ENCODE measurements around the gene UBC.
A peak's percentile ranks its signal among the peaks of the same experiment; 100 is the strongest.
"Not testable (repeated sequence)": the region's sequence is repeated elsewhere in the genome, so short reads cannot be mapped to it uniquely, and the experiment has no call there.

The UBC gene

DNA sequence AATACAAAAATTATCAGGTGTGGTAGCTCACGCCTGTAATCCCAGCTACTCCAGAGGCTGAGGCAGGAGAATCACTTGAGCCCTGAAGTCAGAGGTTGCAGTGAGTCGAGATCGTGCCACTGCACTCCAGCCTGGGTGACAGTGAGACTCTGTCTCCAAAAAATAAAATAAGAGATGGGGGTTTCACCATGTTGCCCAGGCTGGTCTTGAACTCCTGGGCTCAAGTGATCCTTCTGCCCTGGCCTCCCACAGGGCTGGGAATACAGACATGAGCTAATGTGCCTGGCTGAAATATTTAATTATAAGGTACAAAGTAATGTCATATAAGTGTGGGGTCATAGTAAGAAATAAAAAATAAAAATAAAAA, 4.2 kb upstream of the UBC start:
- DNase-seq; H3K9ac ChIP-seq (ENCODE audit: low read length); H4K12ac ChIP-seq (ENCODE audit: low read depth, low read length); H3K4me3 ChIP-seq (ENCODE audit: low read depth, low read length); H3K14ac ChIP-seq (ENCODE audit: low read length); H2AFZ ChIP-seq (ENCODE audit: insufficient read depth, low read length, poor library complexity); H3K9me3 ChIP-seq (ENCODE audit: insufficient read depth, low read depth, low read length); H3K23ac ChIP-seq (ENCODE audit: low read length); H3K18ac ChIP-seq (ENCODE audit: low read length); H3K4me2 ChIP-seq (ENCODE audit: low read length); H3K27me3 ChIP-seq (ENCODE audit: insufficient read depth, low read length); H2AK5ac ChIP-seq (ENCODE audit: low read length); H3K4ac ChIP-seq (ENCODE audit: low read depth, low read length); H2BK12ac ChIP-seq (ENCODE audit: low read length); H3K36me3 ChIP-seq (ENCODE audit: control insufficient read depth in 1 of 2, insufficient read depth in 2 of 2, low read length in 2 of 2): not testable (repeated sequence)
- Histone ChIP-seq H4K8ac (ENCODE audit: low read depth, low read length) (peak overlapping the region; percentile 23), H2BK120ac (ENCODE audit: insufficient read depth, low read length, poor library complexity) (peak overlapping the region; percentile 28), H3K4me1 (ENCODE audit: control insufficient read depth in 1 of 2, insufficient read depth in 2 of 2, low read length in 2 of 2) (peaks cover 9 to 24% of the 10 kb centered on the region in 2 experiments), H2BK5ac (ENCODE audit: low read depth, low read length, poor library complexity) (peak overlapping the region; percentile 1), H3K79me2 (ENCODE audit: control insufficient read depth, insufficient read depth, low read length, poor library complexity) (peaks cover 14% of the 10 kb centered on the region), H4K91ac (ENCODE audit: low read depth, low read length) (peak overlapping the region; percentile 28), H3K79me1 (ENCODE audit: low read length) (peaks cover 38% of the 10 kb centered on the region), H3K27ac (ENCODE audit: low read depth, low read length) (peak overlapping the region; percentile 99)
- WGBS (ENCODE audit: extremely low coverage, insufficient coverage, insufficient read length) = no CpG with 5 or more reads among the region's 3 CpGs

DNA sequence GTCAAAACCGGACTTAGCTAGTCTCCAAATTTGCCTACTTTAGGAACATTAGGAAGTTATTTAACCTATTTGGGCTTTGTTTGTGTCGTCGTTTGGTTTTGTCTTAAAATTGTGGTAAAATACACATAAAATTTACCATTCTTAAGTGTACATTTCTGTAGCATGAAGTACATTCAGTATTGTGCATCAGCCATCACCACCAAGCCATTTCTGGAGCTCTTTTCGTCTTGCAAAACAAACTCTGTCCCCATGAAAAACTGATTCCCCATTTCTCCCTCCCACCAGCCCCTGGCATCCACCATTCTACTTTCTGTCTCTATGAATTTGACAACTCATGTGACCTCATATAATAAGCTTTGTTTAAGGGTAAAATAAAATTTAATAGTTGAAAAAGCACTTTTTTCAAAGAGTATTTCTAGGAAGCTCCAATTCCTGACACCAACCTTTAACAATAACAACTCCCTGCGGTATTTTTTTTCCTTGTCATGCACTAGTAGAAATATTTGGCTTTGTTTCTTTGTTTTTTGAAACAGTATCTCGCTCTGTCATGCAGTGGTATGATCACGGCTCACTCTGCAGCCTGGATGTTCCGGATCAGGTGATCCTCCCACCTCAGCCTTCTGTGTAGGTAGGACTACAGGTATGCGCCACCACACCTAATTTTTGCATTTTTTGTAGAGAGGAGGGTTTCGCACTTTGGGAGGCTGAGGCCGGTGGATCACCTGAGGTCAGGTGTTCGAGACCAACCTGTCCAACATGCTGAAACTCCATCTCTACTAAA, 3.6 kb upstream of the UBC start:
- Histone ChIP-seq H3K4me3 (ENCODE audit: low read depth, low read length) (no peak overlapping the region), H3K27me3 (ENCODE audit: insufficient read depth, low read length) (no peaks in the 10 kb centered on the region), H3K9ac (ENCODE audit: low read length) (no peak overlapping the region), H3K4me2 (ENCODE audit: low read length) (peak overlapping the region; percentile 62), H3K4me1 (ENCODE audit: control insufficient read depth in 1 of 2, insufficient read depth in 2 of 2, low read length in 2 of 2) (peaks cover 9 to 24% of the 10 kb centered on the region in 2 experiments), H2BK5ac (ENCODE audit: low read depth, low read length, poor library complexity) (peak overlapping the region; percentile 80), H3K9me3 (ENCODE audit: insufficient read depth, low read depth, low read length) (no peaks in the 10 kb centered on the region), H3K23ac (ENCODE audit: low read length) (no peak overlapping the region), H3K14ac (ENCODE audit: low read length) (no peak overlapping the region), H2BK120ac (ENCODE audit: insufficient read depth, low read length, poor library complexity) (peak overlapping the region; percentile 28), H2AK5ac (ENCODE audit: low read length) (no peak overlapping the region), H3K79me2 (ENCODE audit: control insufficient read depth, insufficient read depth, low read length, poor library complexity) (peaks cover 14% of the 10 kb centered on the region), H3K27ac (ENCODE audit: low read depth, low read length) (peak overlapping the region; percentile 99), H4K12ac (ENCODE audit: low read depth, low read length) (no peak overlapping the region), H3K36me3 (ENCODE audit: control insufficient read depth in 1 of 2, insufficient read depth in 2 of 2, low read length in 2 of 2) (peaks cover 5% of the 10 kb centered on the region in 2 experiments), H4K8ac (ENCODE audit: low read depth, low read length) (peak overlapping the region; percentile 23), H2BK12ac (ENCODE audit: low read length) (no peak overlapping the region), H4K91ac (ENCODE audit: low read depth, low read length) (peak overlapping the region; percentile 28), H2AFZ (ENCODE audit: insufficient read depth, low read length, poor library complexity) (no peak overlapping the region), H3K18ac (ENCODE audit: low read length) (no peak overlapping the region), H3K4ac (ENCODE audit: low read depth, low read length) (no peak overlapping the region), H3K79me1 (ENCODE audit: low read length) (peaks cover 36% of the 10 kb centered on the region)
- peak; percentile 78 to 90 for DNase-seq
- WGBS (ENCODE audit: extremely low coverage, insufficient coverage, insufficient read length) = no CpG with 5 or more reads among the region's 12 CpGs

DNA sequence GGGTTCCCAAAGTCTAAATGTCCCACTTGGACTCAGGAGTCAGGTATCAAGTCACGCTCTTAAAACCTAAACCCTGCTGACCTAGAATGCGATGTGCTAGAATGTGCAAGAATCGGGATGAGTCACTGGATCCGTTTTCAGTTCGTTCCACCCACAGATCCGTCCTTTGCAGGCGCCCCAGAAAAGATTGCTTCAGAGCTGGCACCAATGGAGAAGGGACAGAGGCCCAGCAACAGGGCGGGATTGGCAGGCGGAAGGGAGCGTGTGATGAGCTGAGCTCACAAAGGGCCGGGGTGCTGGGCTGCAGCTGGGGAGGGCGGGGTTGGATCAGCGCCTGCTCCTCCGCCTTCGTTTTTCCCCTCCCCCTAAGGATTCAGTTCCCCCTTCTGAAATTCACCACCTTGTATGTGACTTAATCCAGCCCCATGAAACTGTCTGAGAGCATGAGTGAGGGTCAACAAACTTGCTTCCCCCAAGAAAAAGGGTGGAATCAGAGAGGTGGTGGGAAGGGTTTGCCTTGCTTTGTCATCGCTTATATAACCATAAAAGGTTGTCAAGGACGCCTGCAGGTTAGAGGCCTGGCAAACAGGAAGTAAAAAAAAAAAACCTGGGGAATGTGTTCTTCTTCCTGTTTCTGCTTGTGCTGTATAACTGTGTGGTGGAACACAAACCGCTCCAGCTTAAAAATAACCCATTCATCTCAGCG, 2.8 kb upstream of the UBC start:
- H3K4me2 ChIP-seq (ENCODE audit: low read length) = peak overlapping the region; percentile 62
- no peaks in the 10 kb centered on the region for H3K27me3 ChIP-seq (ENCODE audit: insufficient read depth, low read length)
- no peak overlapping the region for H3K23ac ChIP-seq (ENCODE audit: low read length)
- peak overlapping the region; percentile 81 for H3K18ac ChIP-seq (ENCODE audit: low read length)
- peaks cover 36% of the 10 kb centered on the region for H3K79me1 ChIP-seq (ENCODE audit: low read length)
- H3K14ac ChIP-seq (ENCODE audit: low read length) = peak overlapping the region; percentile 84
- H2BK120ac ChIP-seq (ENCODE audit: insufficient read depth, low read length, poor library complexity) = peak overlapping the region; percentile 93
- no peak overlapping the region for H4K12ac ChIP-seq (ENCODE audit: low read depth, low read length)
- H2BK5ac ChIP-seq (ENCODE audit: low read depth, low read length, poor library complexity) = peak overlapping the region; percentile 97
- H2AFZ ChIP-seq (ENCODE audit: insufficient read depth, low read length, poor library complexity) = peak overlapping the region; percentile 69
- WGBS (ENCODE audit: extremely low coverage, insufficient coverage, insufficient read length) = no CpG with 5 or more reads among the region's 19 CpGs
- no peak overlapping the region for H3K4ac ChIP-seq (ENCODE audit: low read depth, low read length)
- H3K27ac ChIP-seq (ENCODE audit: low read depth, low read length) = peak overlapping the region; percentile 99
- peaks cover 9 to 24% of the 10 kb centered on the region in 2 experiments for H3K4me1 ChIP-seq (ENCODE audit: control insufficient read depth in 1 of 2, insufficient read depth in 2 of 2, low read length in 2 of 2)
- H3K4me3 ChIP-seq (ENCODE audit: low read depth, low read length) = no peak overlapping the region
- H3K36me3 ChIP-seq (ENCODE audit: control insufficient read depth in 1 of 2, insufficient read depth in 2 of 2, low read length in 2 of 2) = peaks cover 11 to 12% of the 10 kb centered on the region in 2 experiments
- H4K91ac ChIP-seq (ENCODE audit: low read depth, low read length) = peak overlapping the region; percentile 93
- peak overlapping the region; percentile 44 for H4K8ac ChIP-seq (ENCODE audit: low read depth, low read length)
- H2AK5ac ChIP-seq (ENCODE audit: low read length) = no peak overlapping the region
- H3K9ac ChIP-seq (ENCODE audit: low read length) = peak overlapping the region; percentile 20
- peak overlapping the region; percentile 73 for H2BK12ac ChIP-seq (ENCODE audit: low read length)
- peaks cover 14% of the 10 kb centered on the region for H3K79me2 ChIP-seq (ENCODE audit: control insufficient read depth, insufficient read depth, low read length, poor library complexity)
- peak; percentile 98 to 99 for DNase-seq
- no peaks in the 10 kb centered on the region for H3K9me3 ChIP-seq (ENCODE audit: insufficient read depth, low read depth, low read length)

GRCh38 chr12:124916374-124917134, 2.1 kb upstream of the UBC start:
- H3K4me3 ChIP-seq (ENCODE audit: low read depth, low read length) = no peak overlapping the region
- DNase-seq = peak; percentile 81 to 91
- peak overlapping the region; percentile 80 for H2BK5ac ChIP-seq (ENCODE audit: low read depth, low read length, poor library complexity)
- H3K36me3 ChIP-seq (ENCODE audit: control insufficient read depth in 1 of 2, insufficient read depth in 2 of 2, low read length in 2 of 2) = peaks cover 13 to 14% of the 10 kb centered on the region in 2 experiments
- H4K12ac ChIP-seq (ENCODE audit: low read depth, low read length) = no peak overlapping the region
- peaks cover 36% of the 10 kb centered on the region for H3K79me1 ChIP-seq (ENCODE audit: low read length)
- WGBS (ENCODE audit: extremely low coverage, insufficient coverage, insufficient read length) = no CpG with 5 or more reads among the region's 5 CpGs
- no peak overlapping the region for H4K8ac ChIP-seq (ENCODE audit: low read depth, low read length)
- no peak overlapping the region for H2AK5ac ChIP-seq (ENCODE audit: low read length)
- peak overlapping the region; percentile 99 for H3K27ac ChIP-seq (ENCODE audit: low read depth, low read length)
- H2BK120ac ChIP-seq (ENCODE audit: insufficient read depth, low read length, poor library complexity) = peak overlapping the region; percentile 62
- no peak overlapping the region for H3K23ac ChIP-seq (ENCODE audit: low read length)
- no peaks in the 10 kb centered on the region for H3K27me3 ChIP-seq (ENCODE audit: insufficient read depth, low read length)
- peaks cover 9 to 24% of the 10 kb centered on the region in 2 experiments for H3K4me1 ChIP-seq (ENCODE audit: control insufficient read depth in 1 of 2, insufficient read depth in 2 of 2, low read length in 2 of 2)
- peak overlapping the region; percentile 22 for H3K4ac ChIP-seq (ENCODE audit: low read depth, low read length)
- peak overlapping the region; percentile 53 for H4K91ac ChIP-seq (ENCODE audit: low read depth, low read length)
- no peak overlapping the region for H3K18ac ChIP-seq (ENCODE audit: low read length)
- peak overlapping the region; percentile 45 for H3K14ac ChIP-seq (ENCODE audit: low read length)
- H3K79me2 ChIP-seq (ENCODE audit: control insufficient read depth, insufficient read depth, low read length, poor library complexity) = peaks cover 14% of the 10 kb centered on the region
- H3K9me3 ChIP-seq (ENCODE audit: insufficient read depth, low read depth, low read length) = no peaks in the 10 kb centered on the region
- H2AFZ ChIP-seq (ENCODE audit: insufficient read depth, low read length, poor library complexity) = no peak overlapping the region
- H3K4me2 ChIP-seq (ENCODE audit: low read length) = peak overlapping the region; percentile 62
- H3K9ac ChIP-seq (ENCODE audit: low read length) = no peak overlapping the region
- peak overlapping the region; percentile 33 for H2BK12ac ChIP-seq (ENCODE audit: low read length)

Measured in trophoblast cell (in vitro differentiated cells and primary cell).